DND-41 (cell line): ENCODE data around the gene BYSL.

Source experiments
- EZH2 ChIP-seq: IDR thresholded peaks from 3 replicates; pipeline ENCODE4 v1.6.1; 2012; ENCODE audit warnings: borderline replicate concordance, low read depth, mild to moderate bottlenecking, moderate library complexity, low read length, inconsistent platforms; ENCODE audit not compliant: severe bottlenecking
- TF ChIP-seq, protein P1 (sequence below): IDR thresholded peaks from 2 replicates; pipeline ENCODE4 v1.5.1; 2012; ENCODE audit warnings: borderline replicate concordance, low read length, moderate library complexity, mild to moderate bottlenecking; ENCODE audit not compliant: poor library complexity, severe bottlenecking; ENCODE audit errors: extremely low read depth

DNA sequence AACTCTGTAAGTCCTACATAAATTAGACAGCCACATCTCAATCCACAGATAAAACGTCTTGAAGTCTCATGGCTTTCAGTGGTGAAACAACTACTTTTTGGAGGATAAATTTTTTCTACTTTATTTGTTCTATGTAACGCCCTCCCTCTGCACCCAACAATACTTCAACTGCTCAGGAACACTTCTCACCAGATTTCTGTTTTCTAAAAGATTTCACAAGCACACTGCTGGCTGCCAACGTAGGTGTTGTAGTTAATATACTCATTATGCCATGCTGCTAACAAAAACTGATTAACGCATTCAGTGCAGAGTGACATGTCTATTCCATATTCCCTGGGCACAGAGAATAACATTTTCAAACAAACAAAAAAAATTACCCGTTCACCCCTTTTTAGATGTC, 36.3 kb upstream of the BYSL start:
- no peak for TF ChIP-seq EZH2
- TF ChIP-seq, protein P1, sequence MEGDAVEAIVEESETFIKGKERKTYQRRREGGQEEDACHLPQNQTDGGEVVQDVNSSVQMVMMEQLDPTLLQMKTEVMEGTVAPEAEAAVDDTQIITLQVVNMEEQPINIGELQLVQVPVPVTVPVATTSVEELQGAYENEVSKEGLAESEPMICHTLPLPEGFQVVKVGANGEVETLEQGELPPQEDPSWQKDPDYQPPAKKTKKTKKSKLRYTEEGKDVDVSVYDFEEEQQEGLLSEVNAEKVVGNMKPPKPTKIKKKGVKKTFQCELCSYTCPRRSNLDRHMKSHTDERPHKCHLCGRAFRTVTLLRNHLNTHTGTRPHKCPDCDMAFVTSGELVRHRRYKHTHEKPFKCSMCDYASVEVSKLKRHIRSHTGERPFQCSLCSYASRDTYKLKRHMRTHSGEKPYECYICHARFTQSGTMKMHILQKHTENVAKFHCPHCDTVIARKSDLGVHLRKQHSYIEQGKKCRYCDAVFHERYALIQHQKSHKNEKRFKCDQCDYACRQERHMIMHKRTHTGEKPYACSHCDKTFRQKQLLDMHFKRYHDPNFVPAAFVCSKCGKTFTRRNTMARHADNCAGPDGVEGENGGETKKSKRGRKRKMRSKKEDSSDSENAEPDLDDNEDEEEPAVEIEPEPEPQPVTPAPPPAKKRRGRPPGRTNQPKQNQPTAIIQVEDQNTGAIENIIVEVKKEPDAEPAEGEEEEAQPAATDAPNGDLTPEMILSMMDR = no peak
